BLaER1 (cell line): ENCODE results near the gene CYP27A1.
"Not testable (repeated sequence)": the region's sequence is repeated elsewhere in the genome, so short reads cannot be mapped to it uniquely, and the experiment has no call there.

Experiments
- H3K27ac ChIP-seq: shearing (Covaris generic); formaldehyde crosslinking; 2 replicates; pipeline ENCODE4 v1.8.1; 2022
- H3K27me3 ChIP-seq: shearing (Covaris generic); formaldehyde crosslinking; 2 replicates; pipeline ENCODE4 v1.8.1; 2022
- H3K36me3 ChIP-seq: shearing (Covaris generic); formaldehyde crosslinking; 2 replicates; pipeline ENCODE4 v1.8.1; 2022
- H3K4me1 ChIP-seq: shearing (Covaris generic); formaldehyde crosslinking; 2 replicates; pipeline ENCODE4 v1.8.1; 2022
- H3K4me2 ChIP-seq: shearing (Covaris generic); formaldehyde crosslinking; 2 replicates; pipeline ENCODE4 v1.8.1; 2022
- H3K4me3 ChIP-seq: shearing (Covaris generic); formaldehyde crosslinking; 2 replicates; pipeline ENCODE4 v1.8.1; 2022
- H3K9ac ChIP-seq: shearing (Covaris generic); formaldehyde crosslinking; 2 replicates; pipeline ENCODE4 v1.8.1; 2022
- H3K9me3 ChIP-seq: shearing (Covaris generic); formaldehyde crosslinking; 2 replicates; pipeline ENCODE4 v1.8.1; 2022
- H4K20me1 ChIP-seq: shearing (Covaris generic); formaldehyde crosslinking; 2 replicates; pipeline ENCODE4 v1.8.1; 2022
- Cebpa-rat ChIP-seq: shearing (Covaris generic); IDR thresholded peaks from 2 replicates; pipeline ENCODE4 v1.8.1; 2022

CYP27A1 gene

DNA sequence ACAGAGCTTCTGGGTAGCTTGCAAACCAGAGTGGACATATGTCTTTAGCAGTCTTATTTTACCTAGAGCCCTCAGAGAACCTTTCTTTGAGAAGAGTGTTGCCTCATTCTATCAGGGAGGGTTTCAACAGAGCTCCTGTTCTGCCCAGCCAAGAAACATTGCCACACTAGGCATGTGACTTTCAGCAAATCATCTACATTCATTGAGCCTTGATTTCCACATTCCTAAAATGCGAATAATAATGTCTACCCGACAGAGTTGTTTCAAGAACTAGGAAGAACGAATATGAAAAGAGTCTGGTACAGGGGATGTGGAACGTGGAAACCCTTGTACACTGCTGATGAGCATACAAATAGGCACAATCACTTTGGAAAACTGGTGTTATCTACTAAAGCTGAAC is 57.5 kb downstream of the CYP27A1 start:
- H3K9ac ChIP-seq: no peak overlapping the region
- no peaks in the 10 kb centered on the region for H3K27me3 ChIP-seq
- H4K20me1 ChIP-seq: no peaks in the 10 kb centered on the region
- no peak overlapping the region for H3K4me2 ChIP-seq
- H3K36me3 ChIP-seq: no peaks in the 10 kb centered on the region
- no peak for TF ChIP-seq Cebpa-rat
- no peak overlapping the region for H3K4me3 ChIP-seq
- H3K4me1 ChIP-seq: no peaks in the 10 kb centered on the region
- peaks cover 20% of the 10 kb centered on the region for H3K9me3 ChIP-seq
- H3K27ac ChIP-seq: no peak overlapping the region

DNA sequence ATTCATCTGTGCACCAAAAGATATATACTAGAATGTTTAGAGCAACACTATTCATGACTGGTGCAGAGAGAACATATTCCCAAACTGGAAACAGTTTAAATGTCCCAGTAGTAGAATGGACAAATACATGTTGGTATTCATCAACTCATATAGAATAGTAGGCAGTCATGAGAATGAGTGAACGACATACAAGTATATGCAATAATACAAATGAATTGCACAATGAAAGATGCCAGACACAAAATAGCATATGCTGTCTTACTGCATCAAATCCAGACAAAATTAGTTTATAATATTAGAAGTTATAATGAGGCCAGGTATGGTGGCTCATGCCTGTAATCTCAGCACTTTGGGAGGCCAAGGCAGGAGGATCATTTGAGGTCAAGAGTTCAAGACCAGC is 57.9 kb downstream of the CYP27A1 start:
- Histone ChIP-seq H3K27me3 (no peaks in the 10 kb centered on the region), H3K4me1 (no peaks in the 10 kb centered on the region), H3K9ac (no peak overlapping the region), H3K36me3 (no peaks in the 10 kb centered on the region), H3K4me2 (no peak overlapping the region), H3K9me3 (peaks cover 24% of the 10 kb centered on the region), H4K20me1 (no peaks in the 10 kb centered on the region), H3K27ac (no peak overlapping the region), H3K4me3 (no peak overlapping the region)
- no peak for TF ChIP-seq Cebpa-rat

DNA sequence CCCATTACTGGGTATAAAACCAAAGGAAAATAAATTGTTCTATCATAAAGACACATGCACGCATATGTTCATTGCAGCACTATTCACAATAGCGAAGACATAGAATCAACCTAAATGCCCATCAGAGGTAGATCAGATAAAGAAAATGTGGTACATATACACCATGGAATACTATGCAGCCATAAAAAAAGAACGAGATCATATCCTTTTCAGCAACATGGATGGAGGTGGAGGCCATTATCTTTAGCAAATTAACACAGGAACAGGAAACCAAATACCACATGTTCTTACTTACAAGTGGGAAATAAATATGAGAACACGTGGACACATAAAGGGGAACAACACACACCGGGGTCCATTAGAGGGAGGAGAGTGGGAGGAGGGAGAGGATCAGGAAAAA is 62.4 kb downstream of the CYP27A1 start:
- not testable (repeated sequence) for H3K27ac ChIP-seq

DNA sequence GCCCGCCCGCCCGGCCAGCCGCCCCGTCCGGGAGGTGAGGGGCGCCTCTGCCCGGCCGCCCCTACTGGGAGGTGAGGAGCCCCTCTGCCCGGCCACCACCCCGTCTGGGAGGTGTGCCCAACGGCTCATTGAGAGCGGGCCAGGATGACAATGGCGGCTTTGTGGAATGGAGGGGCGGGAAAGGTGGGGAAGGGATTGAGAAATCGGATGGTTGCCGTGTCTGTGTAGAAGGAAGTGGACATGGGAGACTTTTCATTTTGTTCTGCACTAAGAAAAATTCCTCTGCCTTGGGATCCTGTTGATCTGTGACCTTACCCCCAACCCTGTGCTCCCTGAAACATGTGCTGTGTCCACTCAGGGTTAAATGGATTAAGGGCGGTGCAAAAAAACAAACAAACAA is 65.0 kb downstream of the CYP27A1 start:
- H4K20me1 ChIP-seq, H3K27ac ChIP-seq, H3K27me3 ChIP-seq, H3K4me3 ChIP-seq, H3K9ac ChIP-seq, H3K36me3 ChIP-seq, H3K4me2 ChIP-seq, H3K4me1 ChIP-seq: not testable (repeated sequence)
- peaks cover 16% of the 10 kb centered on the region; the same call in 1 of the 2 replicates for H3K9me3 ChIP-seq

More for the DNA sequence above, 62.4 kb downstream of the CYP27A1 start:
- H3K4me2 ChIP-seq, H3K9ac ChIP-seq, H4K20me1 ChIP-seq, H3K4me3 ChIP-seq, H3K27me3 ChIP-seq, H3K4me1 ChIP-seq, H3K36me3 ChIP-seq: not testable (repeated sequence)
- H3K9me3 ChIP-seq: peaks cover 20% of the 10 kb centered on the region; the same call in 1 of the 2 replicates

DNA sequence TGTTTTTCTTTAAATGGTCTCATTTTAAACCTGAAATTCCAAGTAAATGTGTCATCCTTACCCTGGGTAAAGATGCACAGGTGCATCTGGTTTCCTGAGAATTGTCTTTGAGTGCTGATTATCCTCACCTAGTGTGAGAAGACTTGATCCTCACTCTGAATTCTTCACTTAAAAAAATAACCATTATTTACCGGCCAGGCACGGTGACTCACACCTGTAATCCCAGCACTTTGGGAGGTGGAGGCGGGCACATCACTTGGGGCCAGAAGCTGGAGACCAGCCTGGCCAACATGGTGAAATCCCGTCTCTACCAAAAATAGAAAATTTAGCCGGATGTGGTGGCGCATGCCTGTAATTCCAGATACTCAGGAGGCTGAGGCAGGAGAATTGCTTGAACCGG is 67.8 kb downstream of the CYP27A1 start:
- Histone ChIP-seq H3K4me1 (no peaks in the 10 kb centered on the region), H3K36me3 (no peaks in the 10 kb centered on the region), H3K4me3 (no peak overlapping the region), H3K4me2 (no peak overlapping the region), H3K27me3 (peaks cover 30% of the 10 kb centered on the region), H4K20me1 (peaks cover 22% of the 10 kb centered on the region; the same call in 1 of the 2 replicates), H3K9me3 (peaks cover 11% of the 10 kb centered on the region; the same call in 1 of the 2 replicates), H3K9ac (no peak overlapping the region), H3K27ac (no peak overlapping the region)
- TF ChIP-seq Cebpa-rat: no peak

DNA sequence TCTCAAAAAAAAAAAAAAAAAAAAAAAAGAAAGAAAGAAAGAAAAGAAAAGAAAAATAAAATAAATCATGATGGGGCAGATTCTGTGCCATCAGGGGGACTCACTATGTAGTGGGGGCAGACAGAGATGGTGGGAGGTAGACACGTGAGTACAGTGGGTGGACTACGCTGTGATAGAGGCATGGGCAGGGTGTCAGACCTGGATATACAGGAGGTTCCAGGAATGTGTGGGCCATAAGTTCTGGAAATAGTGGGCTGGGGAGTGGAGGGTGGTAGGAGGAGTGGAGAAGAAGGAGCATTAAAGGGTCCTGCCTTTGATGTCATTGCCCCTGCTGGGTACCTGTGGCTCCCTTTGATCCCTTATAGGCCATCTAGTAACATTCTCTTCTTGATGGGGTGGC is 68.8 kb downstream of the CYP27A1 start:
- Histone ChIP-seq H3K27me3 (peaks cover 41% of the 10 kb centered on the region), H3K4me1 (no peaks in the 10 kb centered on the region), H3K36me3 (no peaks in the 10 kb centered on the region), H3K4me3 (no peak overlapping the region), H3K27ac (no peak overlapping the region), H4K20me1 (peaks cover 33% of the 10 kb centered on the region; the same call in 1 of the 2 replicates), H3K4me2 (no peak overlapping the region), H3K9ac (no peak overlapping the region), H3K9me3 (peaks cover 2% of the 10 kb centered on the region; the same call in 1 of the 2 replicates)
- no peak for TF ChIP-seq Cebpa-rat

DNA sequence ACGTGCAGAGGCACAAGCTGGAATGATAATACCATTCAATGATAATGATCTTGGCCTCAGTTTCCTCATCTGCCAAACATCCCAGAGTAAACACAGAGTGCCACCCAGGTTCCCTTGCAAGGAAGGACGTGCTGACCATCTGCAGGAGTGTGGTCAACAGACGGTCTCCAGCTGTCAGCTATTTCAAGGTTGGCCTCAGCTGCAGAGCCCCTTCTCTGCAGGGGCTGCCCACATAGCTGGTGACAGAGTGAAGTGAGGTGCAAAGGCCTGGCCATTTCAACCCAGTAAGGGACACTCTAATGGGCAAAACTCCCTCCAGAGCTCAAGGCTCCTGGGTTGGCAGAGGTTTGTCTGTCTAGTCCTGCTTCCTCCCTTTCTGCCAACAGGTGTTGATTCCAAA is 69.3 kb downstream of the CYP27A1 start:
- no peak overlapping the region for H3K4me3 ChIP-seq
- peaks cover 38% of the 10 kb centered on the region; the same call in 1 of the 2 replicates for H4K20me1 ChIP-seq
- no peak for TF ChIP-seq Cebpa-rat
- H3K4me1 ChIP-seq: no peaks in the 10 kb centered on the region
- peaks cover 46% of the 10 kb centered on the region for H3K27me3 ChIP-seq
- no peak overlapping the region for H3K27ac ChIP-seq
- no peak overlapping the region for H3K4me2 ChIP-seq
- no peaks in the 10 kb centered on the region; the same call in 1 of the 2 replicates for H3K9me3 ChIP-seq
- no peaks in the 10 kb centered on the region for H3K36me3 ChIP-seq
- H3K9ac ChIP-seq: no peak overlapping the region

DNA sequence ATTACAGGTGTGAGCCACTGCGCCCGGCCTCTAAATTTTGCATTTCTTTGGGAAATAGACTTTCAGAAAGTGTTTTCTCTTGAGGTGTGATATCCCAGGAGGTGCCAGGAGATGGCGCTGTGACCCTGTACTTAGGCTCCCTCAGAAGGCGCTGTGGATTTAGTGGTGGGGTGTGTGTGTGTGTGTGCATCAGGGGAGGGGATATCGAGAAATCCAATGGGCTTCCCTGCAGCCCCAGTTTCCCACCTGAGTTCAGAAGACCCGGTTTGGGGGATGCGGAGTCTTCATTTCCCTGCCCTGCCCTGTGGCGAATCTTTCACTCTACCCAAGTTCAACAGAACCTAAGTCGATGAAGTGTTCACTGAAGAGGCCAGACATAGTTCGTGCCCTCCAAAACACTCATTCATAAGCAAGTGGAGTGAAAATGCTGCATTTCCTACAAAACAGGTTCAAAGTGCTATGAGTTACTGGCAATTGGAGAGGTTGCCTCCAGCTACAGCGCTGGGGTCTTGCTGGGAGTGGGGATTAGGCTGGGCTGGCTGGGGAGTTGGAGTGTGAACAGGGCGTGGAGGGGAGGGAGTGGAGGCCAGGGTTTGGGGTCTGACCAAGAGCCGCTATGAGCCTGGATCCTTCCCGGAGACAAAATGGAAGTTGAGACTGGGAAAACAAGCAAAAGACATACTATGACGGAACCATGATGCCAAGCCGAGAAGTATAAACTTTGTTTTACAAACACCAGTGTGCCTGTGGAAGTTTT is 71.1 kb downstream of the CYP27A1 start:
- H3K27ac ChIP-seq: no peak overlapping the region
- no peak overlapping the region for H3K9ac ChIP-seq
- H3K27me3 ChIP-seq: peaks cover 64% of the 10 kb centered on the region
- no peaks in the 10 kb centered on the region for H3K9me3 ChIP-seq
- H3K4me2 ChIP-seq: no peak overlapping the region
- no peaks in the 10 kb centered on the region for H3K36me3 ChIP-seq
- no peak for TF ChIP-seq Cebpa-rat
- H3K4me3 ChIP-seq: no peak overlapping the region
- H3K4me1 ChIP-seq: no peaks in the 10 kb centered on the region
- peaks cover 48% of the 10 kb centered on the region for H4K20me1 ChIP-seq

DNA sequence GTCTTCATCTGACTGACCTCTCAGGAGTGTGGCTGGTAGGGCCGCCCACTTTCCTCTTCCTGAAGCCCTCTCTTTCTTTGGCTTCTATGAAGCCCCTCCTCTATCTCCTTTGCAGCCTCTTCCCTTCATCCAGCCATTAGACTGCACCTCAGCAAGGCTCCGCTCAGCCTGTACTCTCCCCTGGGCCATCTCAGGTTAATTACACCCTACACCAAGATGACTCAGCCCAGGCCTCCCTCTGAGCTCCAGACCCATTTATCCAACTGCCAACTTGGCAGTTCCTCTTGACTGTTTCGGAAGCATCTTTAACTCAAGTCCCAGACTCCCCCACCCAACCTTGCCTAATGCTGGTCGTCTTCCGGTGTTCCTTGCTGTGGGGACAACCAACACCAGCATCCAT is 71.8 kb downstream of the CYP27A1 start:
- Histone ChIP-seq H3K9ac (no peak overlapping the region), H3K27ac (no peak overlapping the region), H3K4me2 (no peak overlapping the region), H3K36me3 (no peaks in the 10 kb centered on the region), H4K20me1 (peaks cover 55% of the 10 kb centered on the region), H3K4me3 (no peak overlapping the region), H3K9me3 (no peaks in the 10 kb centered on the region), H3K27me3 (peaks cover 71% of the 10 kb centered on the region), H3K4me1 (no peaks in the 10 kb centered on the region)
- TF ChIP-seq Cebpa-rat: no peak

DNA sequence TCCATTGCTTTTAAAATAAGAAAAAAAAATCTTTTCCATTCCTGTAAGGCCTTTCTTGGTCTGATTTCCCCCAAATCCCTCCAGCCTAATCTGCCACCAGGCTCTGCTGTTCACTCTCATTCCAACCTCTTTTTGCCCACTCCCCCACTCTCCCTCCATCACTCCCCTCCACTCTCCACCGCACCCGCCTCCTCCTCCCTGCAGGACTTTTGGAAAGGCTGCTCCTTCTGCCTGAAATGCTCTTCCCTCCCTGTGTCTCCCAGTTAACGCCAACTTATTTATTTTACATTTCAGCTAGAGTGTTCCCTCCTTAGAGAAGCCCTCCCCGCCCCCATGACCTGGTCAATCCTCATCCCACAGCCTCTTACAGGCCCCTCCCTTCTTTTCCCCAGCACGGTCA is 72.9 kb downstream of the CYP27A1 start:
- peaks cover 82% of the 10 kb centered on the region for H3K27me3 ChIP-seq
- no peak overlapping the region for H3K9ac ChIP-seq
- no peaks in the 10 kb centered on the region for H3K36me3 ChIP-seq
- TF ChIP-seq Cebpa-rat: no peak
- H3K9me3 ChIP-seq: no peaks in the 10 kb centered on the region
- H3K27ac ChIP-seq: no peak overlapping the region
- peaks cover 2% of the 10 kb centered on the region; the same call in 1 of the 2 replicates for H3K4me1 ChIP-seq
- H3K4me3 ChIP-seq: no peak overlapping the region
- no peak overlapping the region for H3K4me2 ChIP-seq
- H4K20me1 ChIP-seq: peaks cover 65% of the 10 kb centered on the region
